HG02678 (cell line): ENCODE data around the gene HDAC9.

Experiments
- ATAC-seq: cut with Tn5 transposase; IDR thresholded peaks from one replicate; pipeline ENCODE4 v1.9.1; 2021; ENCODE audit warnings: mild to moderate bottlenecking, moderate library complexity; ENCODE audit not compliant: unreplicated experiment

Gene HDAC9

DNA sequence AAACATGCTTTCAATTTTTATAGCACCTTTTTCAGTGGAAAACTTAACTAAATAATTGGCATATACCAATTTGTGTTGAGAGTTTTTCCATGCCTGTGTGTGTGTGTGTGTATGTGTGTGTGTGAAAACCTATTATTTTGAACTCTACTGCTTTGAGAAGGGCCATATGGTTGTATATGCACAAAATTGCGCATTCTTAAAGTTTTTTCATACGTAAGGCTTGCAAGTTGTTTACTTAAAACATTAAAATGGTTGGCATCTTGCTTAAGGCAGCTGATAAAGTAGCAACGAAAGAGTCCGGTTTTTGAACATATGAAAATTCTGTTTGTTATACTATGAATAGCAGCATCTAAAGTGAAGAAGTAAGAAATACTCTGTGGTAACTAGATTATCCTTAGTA is 84.1 kb downstream of the HDAC9 start:
- ATAC-seq = no peak

DNA sequence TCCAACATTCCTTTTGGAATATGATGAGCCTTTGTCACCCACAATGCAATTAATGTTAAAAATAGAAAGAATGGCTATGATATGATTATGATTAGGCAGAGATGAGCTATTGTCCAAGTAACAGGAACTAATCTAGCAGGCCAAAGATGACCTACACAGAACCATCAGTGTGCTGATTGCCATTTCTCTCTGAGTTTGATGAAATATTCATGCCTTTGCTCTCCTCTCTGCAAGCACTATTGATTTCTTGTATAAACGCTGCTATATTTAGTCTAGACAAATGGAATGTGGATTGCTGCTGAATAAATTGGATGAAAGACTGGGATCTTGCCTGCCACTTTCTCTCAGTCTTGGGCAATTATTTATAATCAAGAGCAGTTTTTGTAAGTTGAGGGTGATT is 85.4 kb downstream of the HDAC9 start:
- no peak for ATAC-seq

DNA sequence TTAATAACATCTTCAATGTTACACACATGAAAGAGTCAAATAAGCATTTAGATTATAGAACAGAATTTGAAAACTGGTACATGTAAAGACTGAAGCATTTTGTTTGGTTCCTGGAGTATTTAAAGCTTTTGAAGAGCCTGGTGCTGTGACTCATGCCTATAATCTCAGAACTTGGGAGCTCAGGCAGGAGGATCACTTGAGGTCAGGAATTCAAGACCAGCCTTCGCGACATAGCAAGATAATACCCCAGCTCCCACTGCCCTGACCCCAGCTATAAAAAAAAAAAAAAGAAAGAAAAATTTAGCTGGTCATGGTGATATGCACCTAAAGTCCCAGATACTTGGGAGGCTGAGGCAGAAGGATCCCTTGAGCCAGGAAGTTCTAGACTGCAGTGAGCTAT is 87.8 kb downstream of the HDAC9 start:
- no peak for ATAC-seq

DNA sequence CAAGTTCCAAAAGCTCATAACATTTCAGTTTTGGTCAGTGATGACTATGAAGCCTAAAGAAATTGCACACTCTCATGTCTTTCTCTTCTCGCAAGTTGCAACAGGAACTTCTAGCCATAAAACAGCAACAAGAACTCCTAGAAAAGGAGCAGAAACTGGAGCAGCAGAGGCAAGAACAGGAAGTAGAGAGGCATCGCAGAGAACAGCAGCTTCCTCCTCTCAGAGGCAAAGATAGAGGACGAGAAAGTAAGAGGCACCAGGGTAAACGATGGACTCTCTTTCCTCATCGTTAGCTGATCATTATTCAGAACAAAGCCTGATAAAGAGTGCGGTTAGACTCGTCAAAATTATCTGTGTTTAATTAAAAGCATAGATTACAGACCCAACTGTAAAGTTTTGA is 94.7 kb downstream of the HDAC9 start:
- ATAC-seq = no peak

DNA sequence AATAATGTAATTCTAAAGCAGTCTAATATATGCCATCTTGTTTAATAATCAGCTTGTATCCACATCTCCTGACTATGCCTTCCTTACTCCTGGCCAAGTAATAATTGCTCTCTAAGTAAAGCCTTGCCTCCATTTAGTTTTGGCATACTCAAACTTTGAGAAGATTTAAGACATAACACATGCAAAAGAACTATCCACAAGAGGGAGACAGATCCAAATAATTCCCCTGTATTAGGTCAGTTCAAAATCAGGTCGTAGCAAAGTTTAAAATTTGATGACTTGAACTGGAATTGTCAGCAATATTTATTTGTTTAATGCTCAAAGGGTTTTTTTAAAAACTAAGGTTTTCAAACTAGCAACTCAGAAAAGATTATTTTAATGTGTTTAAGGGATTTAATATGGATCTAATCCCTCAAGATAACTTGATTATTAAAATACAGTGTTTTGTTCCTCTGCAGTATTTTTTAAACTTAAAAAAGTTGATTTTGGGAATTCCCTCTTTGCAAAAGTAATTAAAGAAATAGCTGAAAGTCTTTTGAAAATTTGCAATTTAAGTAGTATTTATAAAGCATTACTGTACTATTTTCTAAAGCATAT is 95.3 kb downstream of the HDAC9 start:
- no peak for ATAC-seq

DNA sequence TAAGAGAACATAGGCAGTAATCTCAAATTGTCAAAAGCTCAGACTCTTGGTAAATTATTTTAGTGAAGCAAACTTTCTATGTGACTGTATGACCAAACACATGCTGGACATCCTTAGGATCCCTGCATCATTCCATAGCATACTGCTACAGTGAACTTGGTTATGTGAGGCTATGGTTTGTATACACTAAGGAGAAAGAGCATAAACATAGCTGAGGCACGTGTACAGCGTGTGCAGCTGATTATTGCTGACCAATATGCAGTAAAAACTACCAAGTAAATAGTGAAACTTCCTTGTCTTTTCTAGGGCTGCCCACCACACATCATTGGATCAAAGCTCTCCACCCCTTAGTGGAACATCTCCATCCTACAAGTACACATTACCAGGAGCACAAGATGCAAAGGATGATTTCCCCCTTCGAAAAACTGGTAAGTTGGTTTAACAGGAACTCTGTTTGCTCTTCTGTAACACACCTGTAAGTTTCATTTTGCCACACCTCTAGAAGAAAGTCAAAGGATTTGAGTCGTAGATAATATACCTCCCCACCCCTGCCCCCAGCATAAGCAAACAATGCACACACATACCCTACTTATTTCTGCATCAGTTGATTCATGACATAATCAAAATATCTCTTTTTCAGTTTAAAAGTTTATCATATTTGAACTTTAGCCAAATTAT is 98.2 kb downstream of the HDAC9 start:
- no peak for ATAC-seq

DNA sequence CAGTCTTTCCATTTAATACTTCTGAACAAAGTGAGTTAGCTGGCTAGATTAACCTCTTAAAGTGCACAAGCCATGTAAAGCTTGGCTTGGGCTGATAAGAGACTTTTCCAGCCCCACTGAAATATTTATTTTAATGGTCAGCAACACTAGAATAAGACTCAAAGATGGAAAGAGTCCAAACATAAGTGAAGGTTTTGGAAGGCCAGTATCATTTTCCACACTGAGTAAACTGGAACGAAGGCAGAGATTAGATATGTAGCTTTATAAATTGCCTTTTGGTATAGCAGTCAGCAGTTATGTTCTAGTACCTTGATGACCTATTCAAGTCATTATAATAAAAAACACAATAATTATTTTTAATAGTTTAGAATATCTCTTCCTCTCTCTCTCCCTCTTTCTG is 102.2 kb downstream of the HDAC9 start:
- no peak for ATAC-seq

DNA sequence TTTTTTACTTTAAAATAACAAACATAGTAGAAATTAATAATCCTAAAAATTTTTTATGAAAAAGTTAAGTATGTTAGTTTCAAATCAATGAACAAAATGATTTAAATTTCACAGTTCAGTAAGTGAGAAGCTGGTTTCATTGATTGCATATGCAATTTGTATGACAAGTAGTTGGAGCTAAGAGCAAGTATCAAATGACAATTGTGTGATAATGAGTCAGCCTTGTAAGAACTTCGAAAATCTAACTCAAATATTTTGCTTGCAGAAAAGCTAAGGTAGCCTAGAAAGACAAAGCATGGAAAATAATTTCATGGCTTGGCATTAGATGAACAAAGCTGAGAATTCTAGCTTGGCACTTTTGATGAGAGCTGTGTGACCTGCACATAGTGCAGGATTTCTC is 111.5 kb downstream of the HDAC9 start:
- no peak for ATAC-seq

DNA sequence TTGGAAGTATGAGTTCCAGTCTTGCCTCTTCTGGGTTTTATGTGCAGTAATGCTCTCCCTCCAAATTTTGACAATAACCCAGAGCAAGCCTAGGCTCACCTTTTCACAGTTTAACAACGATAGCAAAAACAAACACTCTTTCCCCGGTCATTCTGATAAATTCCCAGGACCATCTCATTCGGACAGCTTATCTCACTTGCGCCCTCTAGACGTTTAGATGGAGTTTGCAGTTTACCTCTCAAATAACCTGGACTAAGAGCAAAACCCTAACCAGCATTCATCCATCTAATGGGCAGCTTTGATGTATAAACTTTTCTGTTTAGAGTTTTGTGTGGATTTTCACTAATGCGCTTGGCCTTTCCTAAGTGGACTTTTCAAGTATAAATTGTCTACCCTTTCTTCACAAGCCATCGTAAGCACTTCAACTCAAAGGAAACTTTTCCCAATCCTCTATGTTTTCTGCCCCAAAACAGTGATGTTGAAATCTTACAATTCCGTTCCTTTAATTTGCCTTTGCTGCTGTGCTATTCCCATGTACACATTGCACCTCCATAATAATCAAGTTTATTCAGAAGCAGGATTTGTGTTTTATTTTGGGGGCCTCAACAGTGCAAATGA is 114.9 kb downstream of the HDAC9 start:
- ATAC-seq = peak; percentile 45

DNA sequence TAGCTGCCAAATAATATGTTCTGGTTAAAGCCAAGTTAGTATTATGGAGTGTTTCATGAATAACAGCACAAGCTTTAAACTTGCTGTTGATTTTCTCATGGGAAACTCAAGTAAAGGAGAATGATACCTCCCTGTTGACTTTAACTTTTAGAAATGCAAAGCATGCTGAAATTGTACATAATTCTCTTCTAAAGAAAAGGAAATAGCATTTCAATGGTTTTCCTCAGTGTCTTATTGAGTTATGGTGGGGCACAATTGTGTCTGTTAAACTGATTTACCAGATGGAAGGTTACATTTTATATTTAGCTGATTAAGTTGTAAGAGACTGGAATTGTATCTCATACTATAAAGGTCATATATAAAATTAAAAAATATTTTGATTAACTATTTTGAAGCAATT is 119.3 kb downstream of the HDAC9 start:
- ATAC-seq = no peak

DNA sequence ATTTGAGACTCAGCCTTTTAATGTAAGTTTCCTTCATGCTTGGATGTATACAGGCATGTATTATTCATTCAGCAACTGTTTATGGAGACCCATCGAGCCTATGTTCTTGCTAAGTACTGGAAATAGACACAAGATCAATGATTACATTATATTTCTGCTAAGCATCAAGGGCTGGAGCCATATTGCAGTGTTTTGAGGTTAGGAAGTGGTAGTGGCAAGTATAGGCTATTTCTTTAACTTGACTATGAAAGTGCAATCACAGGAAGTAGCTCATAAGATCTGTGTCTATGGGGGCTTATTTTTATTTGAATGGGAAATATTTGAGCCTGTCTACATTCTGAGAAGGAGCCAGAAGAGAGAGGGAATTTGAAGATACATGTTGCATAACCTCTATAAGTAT is 123.8 kb downstream of the HDAC9 start:
- ATAC-seq = no peak

DNA sequence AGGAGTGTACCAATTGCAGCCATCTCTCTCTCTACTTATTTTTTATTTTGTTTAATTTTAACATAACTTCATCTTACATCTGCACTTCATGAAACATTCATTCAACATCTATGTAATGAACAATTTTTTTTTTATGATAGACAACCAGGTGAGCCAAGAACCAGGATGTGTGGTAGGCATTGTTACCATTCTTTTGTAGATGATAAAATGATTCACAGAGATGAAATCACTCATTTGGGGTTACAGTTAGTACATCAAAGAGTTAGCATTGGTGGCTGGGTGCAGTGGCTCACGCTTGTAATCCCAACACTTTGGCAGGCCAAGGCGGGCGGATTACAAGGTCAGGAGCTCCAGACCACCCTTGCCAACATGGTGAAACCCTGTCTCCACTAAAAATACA is 127.8 kb downstream of the HDAC9 start:
- ATAC-seq = no peak

DNA sequence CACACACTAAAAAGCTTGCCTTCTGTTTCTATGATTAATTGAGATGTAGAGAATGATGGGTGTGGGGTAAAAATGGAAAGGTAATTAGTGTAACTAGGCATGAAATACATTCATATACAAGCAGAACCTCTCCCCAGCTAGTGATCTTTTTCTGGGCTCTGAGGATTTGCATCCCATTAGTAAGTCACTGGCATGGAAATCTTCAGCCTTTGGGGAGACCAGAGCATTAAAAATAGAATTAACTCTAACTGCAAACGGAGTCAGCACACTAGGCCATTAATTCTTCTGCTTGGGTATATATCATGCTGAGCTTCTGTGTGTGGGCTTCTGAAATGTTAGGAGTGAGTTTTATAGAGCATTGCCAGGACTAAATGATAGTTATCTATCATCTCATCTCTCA is 128.9 kb downstream of the HDAC9 start:
- ATAC-seq = no peak

DNA sequence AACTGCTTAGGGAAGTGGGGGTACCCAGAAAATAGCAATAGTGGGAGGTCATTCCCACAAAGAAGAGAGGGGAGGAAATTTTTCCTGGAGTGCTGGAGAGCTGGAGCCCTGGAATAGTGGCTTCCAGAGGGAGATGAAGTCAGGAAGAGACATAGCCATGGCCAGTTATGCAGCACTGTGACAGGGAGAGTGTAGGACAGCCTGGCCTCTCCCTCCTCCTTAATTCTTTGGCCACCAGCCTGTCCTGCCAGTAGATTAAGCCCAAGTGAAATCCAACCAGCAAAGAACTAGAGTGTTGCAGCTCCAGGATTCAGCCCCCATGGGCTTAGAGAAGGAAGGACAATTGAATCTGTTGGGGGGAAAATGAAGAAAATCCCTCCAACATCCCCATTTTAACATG is 130.5 kb downstream of the HDAC9 start:
- no peak for ATAC-seq

DNA sequence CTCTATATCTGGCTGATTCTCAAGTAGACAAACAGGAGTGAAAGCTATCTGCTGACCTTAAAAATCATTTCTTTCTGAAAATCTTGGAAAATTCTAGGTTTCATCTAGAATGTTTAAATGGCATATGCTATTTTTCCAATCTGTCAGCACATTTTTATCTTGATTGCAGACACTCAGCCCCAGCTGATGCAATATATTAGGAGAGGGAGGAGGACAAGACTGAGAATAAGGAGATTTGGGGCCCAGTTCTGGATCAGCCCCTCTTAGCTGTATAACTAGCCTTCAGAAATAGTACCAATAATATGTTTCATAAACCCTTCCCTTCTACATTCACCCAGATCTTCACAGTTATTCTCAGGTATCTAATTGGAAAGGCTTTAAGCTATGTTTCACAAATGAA is 131.2 kb downstream of the HDAC9 start:
- ATAC-seq = no peak

DNA sequence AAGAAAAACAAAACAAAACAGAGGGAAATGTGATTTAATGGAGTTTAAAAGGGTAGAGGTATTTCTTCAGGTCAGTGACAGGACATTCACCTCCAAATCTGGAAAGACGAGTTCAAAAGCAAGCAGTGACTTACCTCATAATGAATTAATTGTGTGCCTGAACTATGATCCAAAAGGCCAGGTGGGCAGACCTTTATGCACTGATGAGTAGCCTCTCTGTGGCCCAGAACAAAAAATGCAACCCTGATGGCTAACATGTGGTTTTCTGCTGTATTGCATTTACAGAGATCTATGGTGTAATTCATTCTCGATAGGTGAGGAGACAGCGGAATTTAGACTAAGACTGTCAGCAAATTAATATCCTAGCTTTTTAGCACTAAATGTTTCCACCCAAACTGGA is 142.0 kb downstream of the HDAC9 start:
- ATAC-seq = no peak

DNA sequence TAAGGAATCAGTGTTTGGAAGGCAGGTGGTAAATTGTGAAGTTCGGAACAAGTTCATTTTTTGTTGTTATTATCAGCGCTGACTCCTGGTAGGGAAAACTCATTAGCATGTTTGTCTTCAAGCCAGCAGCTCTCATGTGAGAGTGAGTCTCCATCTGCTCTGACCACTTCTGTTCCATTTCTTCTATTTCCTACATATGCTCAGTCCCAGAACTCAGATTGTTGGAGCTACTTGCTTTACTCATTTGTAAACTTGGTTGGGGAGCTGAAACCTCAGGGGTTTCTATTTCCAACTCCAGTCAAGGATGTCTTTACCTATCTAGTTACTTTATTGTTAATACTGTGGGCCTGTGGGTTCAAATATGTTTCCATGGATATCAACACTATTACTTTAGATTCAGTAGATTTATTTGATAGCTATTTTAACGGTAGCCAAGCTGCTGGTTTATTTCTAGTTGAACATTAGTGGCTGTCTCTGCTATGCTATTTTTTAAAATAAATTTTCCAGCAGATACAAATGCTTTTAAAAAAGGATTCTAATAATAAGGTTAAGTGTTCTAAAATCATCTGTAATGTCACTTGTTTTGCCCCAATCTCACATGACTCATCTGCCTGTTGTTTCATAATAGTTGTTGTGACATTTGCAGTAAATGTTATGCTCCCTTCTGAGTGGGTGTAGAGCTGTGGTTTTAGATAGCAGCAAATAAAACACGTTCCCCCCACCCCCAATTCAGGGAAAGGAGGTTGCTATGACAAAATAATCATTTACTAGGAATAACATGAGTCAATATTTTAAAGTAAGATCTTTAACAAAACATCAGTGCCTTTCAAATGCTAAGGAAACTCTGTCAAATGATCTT is 143.3 kb downstream of the HDAC9 start:
- no peak for ATAC-seq

DNA sequence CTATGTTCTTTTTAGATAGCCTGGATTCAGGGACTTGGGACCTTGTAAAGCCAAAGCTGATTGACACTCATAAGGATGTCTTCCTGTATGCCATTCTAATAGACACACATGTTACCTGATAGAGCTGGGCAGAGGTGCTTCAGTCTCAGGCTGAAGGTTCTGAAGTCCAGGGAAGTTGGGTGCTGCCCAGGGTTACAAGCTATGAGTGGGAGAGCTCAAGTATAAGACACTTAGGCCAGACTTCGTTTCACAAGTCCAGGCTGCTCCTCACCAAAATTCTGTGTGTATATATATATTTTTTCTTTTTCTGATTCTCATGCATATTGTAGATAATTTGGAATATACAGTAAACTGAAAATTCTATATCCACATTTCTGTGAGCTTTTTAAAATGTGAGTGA is 144.2 kb downstream of the HDAC9 start:
- ATAC-seq = no peak

DNA sequence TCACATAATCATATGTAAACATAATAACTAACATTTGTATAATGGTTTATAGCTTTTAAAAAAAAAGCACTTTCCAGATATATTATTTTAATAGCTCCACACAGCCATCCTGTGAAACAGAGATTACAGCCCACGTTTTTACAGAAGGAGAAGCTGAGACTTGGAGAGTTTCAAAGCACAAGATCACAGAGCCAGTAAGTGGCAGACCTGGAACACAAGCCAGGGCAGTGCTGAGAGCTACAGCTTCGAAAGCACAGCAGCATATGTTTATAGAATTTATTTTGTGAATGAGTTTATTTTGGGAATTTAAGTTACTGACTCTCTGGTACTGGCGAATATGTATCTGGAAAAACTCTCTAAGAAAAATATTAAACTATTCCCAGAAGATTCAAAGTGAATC is 149.4 kb downstream of the HDAC9 start:
- ATAC-seq = no peak

DNA sequence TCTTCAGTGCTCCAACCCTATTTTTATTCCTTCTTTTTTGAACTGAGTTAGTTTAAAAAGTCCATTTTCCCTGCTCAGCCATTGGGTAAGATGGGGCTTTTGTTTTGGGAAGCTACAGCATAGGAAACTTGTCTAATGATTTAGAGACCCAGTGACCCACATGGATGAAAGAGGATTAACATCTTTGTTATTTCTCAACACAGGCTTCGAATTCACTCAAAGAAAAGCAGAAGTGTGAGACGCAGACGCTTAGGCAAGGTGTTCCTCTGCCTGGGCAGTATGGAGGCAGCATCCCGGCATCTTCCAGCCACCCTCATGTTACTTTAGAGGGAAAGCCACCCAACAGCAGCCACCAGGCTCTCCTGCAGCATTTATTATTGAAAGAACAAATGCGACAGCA is 152.0 kb downstream of the HDAC9 start:
- ATAC-seq = no peak

DNA sequence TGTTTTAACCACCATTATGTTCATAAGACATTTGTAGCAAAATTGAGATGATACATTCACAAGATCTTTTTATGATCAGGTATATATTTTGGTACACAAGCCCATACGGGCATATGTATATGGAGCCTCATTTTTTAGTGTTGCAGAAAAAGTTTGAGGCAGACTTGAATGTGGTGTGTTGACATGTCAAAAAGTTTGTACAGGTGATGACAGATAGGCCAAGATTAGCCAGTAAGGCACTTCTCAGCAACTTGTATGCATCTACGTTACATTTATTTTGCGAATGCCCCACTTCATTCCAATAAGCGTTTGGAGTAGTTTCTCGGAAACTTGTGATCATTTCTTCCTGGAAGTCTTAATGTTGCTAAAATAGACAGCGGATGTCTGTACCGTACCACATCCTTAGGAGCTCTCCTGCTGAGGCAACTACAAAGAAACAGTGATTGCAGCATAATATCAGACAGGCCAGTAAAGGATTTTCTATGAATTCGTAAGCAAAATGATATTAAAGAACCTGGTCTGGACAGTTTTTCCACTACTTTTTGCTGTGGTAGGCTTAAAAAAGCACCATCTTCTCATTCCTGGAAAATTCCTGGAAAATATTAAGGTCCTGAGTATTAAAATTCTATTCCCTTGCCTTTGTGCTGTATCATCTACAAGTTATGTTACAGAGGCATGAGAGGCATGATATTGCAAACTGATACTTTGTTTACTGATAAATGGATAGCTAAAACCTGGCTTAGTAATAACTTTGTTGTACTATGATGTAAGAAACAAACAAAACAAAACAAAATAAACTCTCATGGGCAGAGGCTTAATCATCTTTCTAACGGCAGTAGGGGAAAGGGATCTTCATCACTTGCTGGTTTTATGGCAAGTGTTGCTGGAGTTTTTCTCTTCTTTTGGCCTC is 153.6 kb downstream of the HDAC9 start:
- ATAC-seq = no peak
